ENCODE results near the gene GLYATL3.

DNA sequence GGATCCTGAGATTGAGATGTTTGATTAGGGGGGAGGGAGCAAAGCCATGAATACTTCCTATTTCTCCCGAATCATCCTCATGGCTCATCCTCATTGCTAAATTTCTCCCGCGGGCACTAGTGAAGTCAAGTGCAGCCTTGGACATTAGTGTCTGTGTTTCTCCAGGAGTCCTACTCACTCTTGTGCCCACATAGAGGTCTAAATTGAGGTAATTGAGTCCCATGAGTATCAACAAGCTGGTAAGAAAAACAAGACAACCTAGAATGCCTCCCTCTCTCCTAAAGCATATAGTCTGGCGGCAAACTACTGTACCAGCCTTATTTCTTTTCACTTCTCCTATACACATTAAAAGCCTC, 36.1 kb upstream of the GLYATL3 start:
- TF ChIP-seq EZH2 (IDR thresholded peaks at IDR 0.05; ENCODE audit: low read length, unreplicated experiment), result no peak
- TF ChIP-seq, protein P1, sequence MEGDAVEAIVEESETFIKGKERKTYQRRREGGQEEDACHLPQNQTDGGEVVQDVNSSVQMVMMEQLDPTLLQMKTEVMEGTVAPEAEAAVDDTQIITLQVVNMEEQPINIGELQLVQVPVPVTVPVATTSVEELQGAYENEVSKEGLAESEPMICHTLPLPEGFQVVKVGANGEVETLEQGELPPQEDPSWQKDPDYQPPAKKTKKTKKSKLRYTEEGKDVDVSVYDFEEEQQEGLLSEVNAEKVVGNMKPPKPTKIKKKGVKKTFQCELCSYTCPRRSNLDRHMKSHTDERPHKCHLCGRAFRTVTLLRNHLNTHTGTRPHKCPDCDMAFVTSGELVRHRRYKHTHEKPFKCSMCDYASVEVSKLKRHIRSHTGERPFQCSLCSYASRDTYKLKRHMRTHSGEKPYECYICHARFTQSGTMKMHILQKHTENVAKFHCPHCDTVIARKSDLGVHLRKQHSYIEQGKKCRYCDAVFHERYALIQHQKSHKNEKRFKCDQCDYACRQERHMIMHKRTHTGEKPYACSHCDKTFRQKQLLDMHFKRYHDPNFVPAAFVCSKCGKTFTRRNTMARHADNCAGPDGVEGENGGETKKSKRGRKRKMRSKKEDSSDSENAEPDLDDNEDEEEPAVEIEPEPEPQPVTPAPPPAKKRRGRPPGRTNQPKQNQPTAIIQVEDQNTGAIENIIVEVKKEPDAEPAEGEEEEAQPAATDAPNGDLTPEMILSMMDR (conservative IDR thresholded peaks at IDR 0.05; ENCODE audit: low read depth, low read length), result no peak

Measured in PC-3 (cell line).